Measurements from ENCODE around the gene FERD3L.

The FERD3L gene

GRCh38 chr7:19116121-19117090 is 28.8 kb downstream of the FERD3L start:
- no peak for DNase-seq

- DNase-seq, result no peak
These were observed 30.7 kb downstream of the FERD3L start for GRCh38 chr7:19114551-19114855.

GRCh38 chr7:19113855-19114550 is 31.2 kb downstream of the FERD3L start:
- no peak for DNase-seq

- no peak for DNase-seq
These were observed 32.2 kb downstream of the FERD3L start for GRCh38 chr7:19113002-19113350.

- DNase-seq, result no peak
These were observed 32.8 kb downstream of the FERD3L start for GRCh38 chr7:19112274-19113001.

GRCh38 chr7:19111474-19112273 is 33.5 kb downstream of the FERD3L start:
- DNase-seq, result no peak

- DNase-seq, result no peak
These were observed 34.4 kb downstream of the FERD3L start for GRCh38 chr7:19110776-19111175.

GRCh38 chr7:19110026-19110730 is 35.0 kb downstream of the FERD3L start:
- no peak for DNase-seq

- no peak for DNase-seq
These were observed 35.9 kb downstream of the FERD3L start for GRCh38 chr7:19109000-19109946.

- no peak for DNase-seq
These were observed 37.7 kb downstream of the FERD3L start for GRCh38 chr7:19107356-19108146.

- DNase-seq, result no peak
These were observed 38.2 kb downstream of the FERD3L start for GRCh38 chr7:19107081-19107355.

- DNase-seq, result no peak
These were observed 38.8 kb downstream of the FERD3L start for GRCh38 chr7:19106241-19107080.

GRCh38 chr7:19105546-19105945 is 39.7 kb downstream of the FERD3L start:
- no peak for DNase-seq

- DNase-seq, result no peak
These were observed 40.4 kb downstream of the FERD3L start for GRCh38 chr7:19104811-19105210.

- no peak for DNase-seq
These were observed 42.3 kb downstream of the FERD3L start for GRCh38 chr7:19102884-19103283.

- no peak for DNase-seq
These were observed 43.3 kb downstream of the FERD3L start for GRCh38 chr7:19101909-19102308.

GRCh38 chr7:19101472-19101871 is 43.7 kb downstream of the FERD3L start:
- DNase-seq, result no peak

- DNase-seq, result no peak
These were observed 45.3 kb downstream of the FERD3L start for GRCh38 chr7:19099924-19100323.

GRCh38 chr7:19099194-19099593 is 46.0 kb downstream of the FERD3L start:
- no peak for DNase-seq

All from GDM1 (cell line).